Neuronal stem cell (in vitro differentiated cells): ENCODE data around the gene TBC1D21.

ENCODE experiments used
- DNase-seq: peaks from one replicate; pipeline ENCODE4 v3.0.0-alpha.2; 2013; ENCODE audit warnings: low spot score
- H2AFZ ChIP-seq: one replicate; pipeline ENCODE4 v1.6.1; 2013; ENCODE audit warnings: mild to moderate bottlenecking, low read length, inconsistent platforms
- H2AK5ac ChIP-seq: 2 replicates; pipeline ENCODE4 v1.6.1; 2013; ENCODE audit warnings: low read depth, mild to moderate bottlenecking, inconsistent platforms, low read length, moderate library complexity, mixed read lengths
- H2BK120ac ChIP-seq: 2 replicates; pipeline ENCODE4 v1.6.1; 2013; ENCODE audit warnings: low read depth, mild to moderate bottlenecking, inconsistent platforms, low read length, moderate library complexity, mixed read lengths
- H2BK12ac ChIP-seq: one replicate; pipeline ENCODE4 v1.6.1; 2013; ENCODE audit warnings: low read length, inconsistent platforms
- H2BK15ac ChIP-seq: 2 replicates; pipeline ENCODE4 v1.6.1; 2013; ENCODE audit warnings: mild to moderate bottlenecking, low read length, inconsistent platforms, mixed read lengths
- H2BK5ac ChIP-seq: one replicate; pipeline ENCODE4 v1.6.1; 2013; ENCODE audit warnings: inconsistent platforms, mild to moderate bottlenecking, low read length, moderate library complexity
- H3K14ac ChIP-seq: one replicate; pipeline ENCODE4 v1.6.1; 2013; ENCODE audit warnings: low read length, inconsistent platforms
- H3K18ac ChIP-seq: 2 replicates; pipeline ENCODE4 v1.6.1; 2013; ENCODE audit warnings: low read length, inconsistent platforms
- H3K23ac ChIP-seq: 2 replicates; pipeline ENCODE4 v1.6.1; 2013; ENCODE audit warnings: low read depth, mild to moderate bottlenecking, mixed read lengths, low read length, inconsistent platforms; ENCODE audit not compliant: poor library complexity
- H3K27ac ChIP-seq: replicated peaks from 3 replicates; pipeline ENCODE4 v1.5.1; 2013; ENCODE audit warnings: low read length, inconsistent platforms
- H3K27me3 ChIP-seq, 3 experiments: 2 replicates each; pipeline ENCODE4 v1.6.1; 2013; ENCODE audit warnings: low read length in 3 of 3, mild to moderate bottlenecking in 2 of 3, inconsistent platforms in 1 of 3, low read depth in 1 of 3, mixed read lengths in 1 of 3, moderate library complexity in 1 of 3; ENCODE audit not compliant: control insufficient read depth in 3 of 3, insufficient read depth in 3 of 3
- H3K36me3 ChIP-seq, 2 donors: replicated peaks in 1 of 2; 2 replicates each; pipeline ENCODE4 v1.6.1; 2013; ENCODE audit warnings: low read length in 2 of 2; ENCODE audit not compliant: control insufficient read depth in 2 of 2, insufficient read depth in 2 of 2
- H3K4ac ChIP-seq: 2 replicates; pipeline ENCODE4 v1.6.1; 2013; ENCODE audit warnings: inconsistent platforms, mild to moderate bottlenecking, low read length, moderate library complexity
- H3K4me1 ChIP-seq, 2 donors: 1 replicate in 1 of 2; 2 replicates in 1 of 2; pipeline ENCODE4 v1.6.1; 2013; ENCODE audit warnings: low read length in 2 of 2, low read depth in 1 of 2; ENCODE audit not compliant: control insufficient read depth in 2 of 2, insufficient read depth in 1 of 2
- H3K4me2 ChIP-seq: one replicate; pipeline ENCODE4 v1.6.1; 2013; ENCODE audit warnings: mild to moderate bottlenecking, low read length, inconsistent platforms; ENCODE audit not compliant: insufficient read depth, poor library complexity, severe bottlenecking
- H3K4me3 ChIP-seq, 2 donors: 2 replicates each; pipeline ENCODE4 v1.5.1; 2013; ENCODE audit warnings: low read length in 2 of 2, mild to moderate bottlenecking in 2 of 2, inconsistent platforms in 1 of 2, moderate library complexity in 1 of 2
- H3K79me1 ChIP-seq: one replicate; pipeline ENCODE4 v1.6.1; 2013; ENCODE audit warnings: low read depth, mild to moderate bottlenecking, inconsistent platforms, low read length, moderate library complexity
- H3K9ac ChIP-seq: one replicate; pipeline ENCODE4 v1.6.1; 2013; ENCODE audit warnings: mild to moderate bottlenecking, low read depth, low read length, inconsistent platforms; ENCODE audit not compliant: poor library complexity
- H3K9me3 ChIP-seq, 2 donors: replicated peaks in 1 of 2; 2 replicates each; pipeline versions ENCODE3 to v1.6.1; 2013; ENCODE audit warnings: low read length in 2 of 2, mild to moderate bottlenecking in 2 of 2, inconsistent platforms in 1 of 2, low read depth in 1 of 2, mixed read lengths in 1 of 2, moderate library complexity in 1 of 2; ENCODE audit not compliant: control insufficient read depth in 2 of 2, insufficient read depth in 1 of 2
- H4K8ac ChIP-seq: one replicate; pipeline ENCODE4 v1.6.1; 2013; ENCODE audit warnings: low read depth, mild to moderate bottlenecking, inconsistent platforms, low read length, moderate library complexity
- H4K91ac ChIP-seq: one replicate; pipeline ENCODE4 v1.6.1; 2013; ENCODE audit warnings: low read length, low read depth, mild to moderate bottlenecking, inconsistent platforms; ENCODE audit not compliant: poor library complexity
- WGBS, 2 donors: extraction: QIAGEN DNeasy Blood & Tissue Kit; methylation state at CpG; one replicate each; pipeline ENCODE4 v1.1.7; 2013; ENCODE audit warnings: missing lambda C conversion rate in 2 of 2, mixed read lengths in 1 of 2; ENCODE audit not compliant: insufficient read length in 2 of 2, insufficient replicate concordance in 1 of 2; ENCODE audit errors: extremely low coverage in 2 of 2; 5-methylcytosine and 5-hydroxymethylcytosine counted together

Gene TBC1D21

DNA sequence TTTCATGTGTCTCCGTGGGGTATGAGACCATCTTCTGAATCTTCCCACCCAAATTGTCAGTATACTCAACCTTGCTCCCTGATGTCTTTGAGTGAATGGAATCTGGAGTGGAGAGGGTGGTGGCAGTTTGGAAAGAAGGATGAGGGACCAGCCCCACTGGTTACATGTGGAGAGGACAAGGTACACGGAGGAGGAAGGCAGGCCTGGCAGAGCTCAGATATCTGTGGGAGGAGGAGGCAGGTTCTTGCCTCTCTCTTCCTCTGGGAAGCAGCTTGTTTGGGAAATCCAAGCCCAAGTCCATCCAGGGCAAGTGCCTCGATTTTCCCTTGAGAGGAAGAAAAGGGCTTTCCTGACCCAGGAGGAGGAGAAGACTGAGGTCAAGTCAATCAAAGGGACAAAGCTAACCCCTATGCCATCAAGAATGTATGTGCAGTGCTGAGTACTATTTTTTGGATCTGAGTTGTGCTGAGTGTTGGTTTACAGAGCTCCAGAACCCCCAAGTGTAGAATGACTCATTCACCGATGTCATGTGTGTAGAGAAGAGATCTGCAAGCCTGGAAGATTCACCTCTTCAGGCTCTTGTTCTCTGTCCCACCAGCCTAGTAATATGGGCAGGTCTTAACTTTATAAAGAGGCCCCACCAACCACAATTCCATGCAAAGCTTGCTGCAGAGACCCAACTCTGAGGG lies 33.1 kb downstream of the TBC1D21 start:
- H2BK12ac ChIP-seq = no peak overlapping the region
- no peaks in the 10 kb centered on the region for H3K9me3 ChIP-seq
- no peak overlapping the region for H3K4me2 ChIP-seq
- no peak overlapping the region for H3K14ac ChIP-seq
- H3K4me1 ChIP-seq = peaks cover 0 to 10% of the 10 kb centered on the region in 2 donors
- no peak overlapping the region for H3K18ac ChIP-seq
- H3K27ac ChIP-seq = no peak overlapping the region
- no peak overlapping the region for H2BK120ac ChIP-seq
- no peak for DNase-seq
- no peaks in the 10 kb centered on the region for H3K36me3 ChIP-seq
- no peak overlapping the region for H4K91ac ChIP-seq
- peaks cover 0 to 30% (median 0%) of the 10 kb centered on the region in 3 experiments for H3K27me3 ChIP-seq
- no peak overlapping the region for H2BK15ac ChIP-seq
- WGBS, 2 donors = no CpG with 5 or more reads among the region's 4 CpGs
- H2AK5ac ChIP-seq = no peak overlapping the region
- H3K9ac ChIP-seq = no peak overlapping the region
- no peak overlapping the region for H3K4me3 ChIP-seq
- no peak overlapping the region for H3K4ac ChIP-seq
- no peak overlapping the region for H4K8ac ChIP-seq
- no peak overlapping the region for H3K23ac ChIP-seq
- H2AFZ ChIP-seq = no peak overlapping the region
- H2BK5ac ChIP-seq = no peak overlapping the region
- H3K79me1 ChIP-seq = no peaks in the 10 kb centered on the region

DNA sequence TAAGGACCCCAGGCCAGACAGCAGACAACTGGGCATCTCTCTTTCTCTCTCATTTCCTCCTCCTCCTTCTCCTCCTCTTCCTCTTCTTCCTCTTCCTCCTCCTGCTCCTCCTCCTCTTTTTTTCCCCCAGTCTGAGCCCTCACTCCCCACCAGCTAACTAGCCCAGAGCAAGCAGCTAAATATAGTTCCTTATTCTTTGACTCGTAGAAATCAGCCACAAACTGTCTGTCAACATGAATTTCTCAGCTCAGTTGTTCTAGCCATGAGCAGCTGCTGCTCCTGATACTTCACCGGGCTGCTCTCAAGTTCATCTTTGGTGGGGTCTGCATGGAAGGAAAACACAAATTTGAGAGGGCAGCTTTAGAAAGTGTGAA lies 33.7 kb downstream of the TBC1D21 start:
- no peak overlapping the region for H2AK5ac ChIP-seq
- no peak overlapping the region for H4K91ac ChIP-seq
- H2BK12ac ChIP-seq = no peak overlapping the region
- H3K9ac ChIP-seq = no peak overlapping the region
- DNase-seq = no peak
- peaks cover 2 to 10% of the 10 kb centered on the region in 2 donors for H3K4me1 ChIP-seq
- no peaks in the 10 kb centered on the region for H3K9me3 ChIP-seq
- H3K36me3 ChIP-seq = no peaks in the 10 kb centered on the region
- no CpG with 5 or more reads among the region's 2 CpGs for WGBS, 2 donors
- H3K4me2 ChIP-seq = no peak overlapping the region
- no peak overlapping the region for H3K23ac ChIP-seq
- H3K18ac ChIP-seq = no peak overlapping the region
- H2BK120ac ChIP-seq = no peak overlapping the region
- no peaks in the 10 kb centered on the region for H3K79me1 ChIP-seq
- peaks cover 0 to 34% (median 0%) of the 10 kb centered on the region in 3 experiments for H3K27me3 ChIP-seq
- H3K4me3 ChIP-seq = no peak overlapping the region
- H3K14ac ChIP-seq = no peak overlapping the region
- no peak overlapping the region for H2AFZ ChIP-seq
- H2BK5ac ChIP-seq = no peak overlapping the region
- H3K4ac ChIP-seq = no peak overlapping the region
- H4K8ac ChIP-seq = no peak overlapping the region
- no peak overlapping the region for H2BK15ac ChIP-seq
- no peak overlapping the region for H3K27ac ChIP-seq

- DNase-seq = peak; percentile 70
- no peaks in the 10 kb centered on the region for H3K9me3 ChIP-seq
- no peak overlapping the region for H2BK12ac ChIP-seq
- H4K8ac ChIP-seq = no peak overlapping the region
- no peaks in the 10 kb centered on the region for H3K79me1 ChIP-seq
- H3K27ac ChIP-seq = no peak overlapping the region
- no peak overlapping the region for H2BK120ac ChIP-seq
- no peak overlapping the region for H3K14ac ChIP-seq
- no CpG with 5 or more reads among the region's 7 CpGs for WGBS, 2 donors
- no peak overlapping the region for H3K4ac ChIP-seq
- no peak overlapping the region for H2AK5ac ChIP-seq
- H3K36me3 ChIP-seq = no peaks in the 10 kb centered on the region
- no peak overlapping the region for H2BK15ac ChIP-seq
- H3K27me3 ChIP-seq = peaks cover 0 to 34% (median 0%) of the 10 kb centered on the region in 3 experiments
- H3K4me2 ChIP-seq = no peak overlapping the region
- H3K4me1 ChIP-seq = peaks cover 2 to 10% of the 10 kb centered on the region in 2 donors
- no peak overlapping the region for H3K9ac ChIP-seq
- no peak overlapping the region for H3K18ac ChIP-seq
- peak overlapping the region; percentile 43 for H2AFZ ChIP-seq
- no peak overlapping the region for H4K91ac ChIP-seq
- H2BK5ac ChIP-seq = no peak overlapping the region
- H3K4me3 ChIP-seq = no peak overlapping the region
- H3K23ac ChIP-seq = peak overlapping the region; percentile 83
Observed at GRCh38 chr15:73908030-73908821, 34.9 kb downstream of the TBC1D21 start.

- Histone ChIP-seq H3K4ac (no peak overlapping the region), H3K4me3 (no peak overlapping the region), H4K8ac (no peak overlapping the region), H3K14ac (no peak overlapping the region), H3K79me1 (no peaks in the 10 kb centered on the region), H4K91ac (no peak overlapping the region), H3K36me3 (no peaks in the 10 kb centered on the region), H3K4me2 (no peak overlapping the region), H3K27ac (no peak overlapping the region), H2BK120ac (no peak overlapping the region), H2AK5ac (no peak overlapping the region), H2BK5ac (no peak overlapping the region), H3K18ac (no peak overlapping the region), H2AFZ (no peak overlapping the region), H3K27me3 (peaks cover 0 to 30% (median 0%) of the 10 kb centered on the region in 3 experiments), H2BK15ac (no peak overlapping the region), H3K4me1 (peaks cover 4 to 10% of the 10 kb centered on the region in 2 donors), H3K9ac (no peak overlapping the region), H3K9me3 (no peaks in the 10 kb centered on the region), H3K23ac (no peak overlapping the region), H2BK12ac (no peak overlapping the region)
- no CpG with 5 or more reads among the region's 2 CpGs for WGBS, 2 donors
- DNase-seq = no peak
Observed at GRCh38 chr15:73908822-73909122, 35.4 kb downstream of the TBC1D21 start.
